GM13977 (cell line): ENCODE results near the gene ACAP1.

Source experiments
- DNase-seq: peaks from one replicate; pipeline ENCODE4 v3.0.0; 2012; ENCODE audit warnings: low spot score
- in situ Hi-C: fragments of 300-500 bp; cut with MboI; formaldehyde crosslinking; loops from one replicate; pipeline ENCODE4 v1.12.0; 2022; ENCODE audit warnings: low sequenced_read_pairs, low pct_unique_long_range_greater_than_20kb, mixed read lengths, inconsistent platforms; ENCODE audit not compliant: unreplicated experiment
- TF ChIP-seq, protein P1 (sequence below): IDR thresholded peaks from 2 replicates; pipeline ENCODE4 v1.5.1; 2012; ENCODE audit warnings: mild to moderate bottlenecking, control low read depth; ENCODE audit not compliant: insufficient read depth; ENCODE audit errors: extremely low read depth, missing control alignments

ACAP1 gene

DNA sequence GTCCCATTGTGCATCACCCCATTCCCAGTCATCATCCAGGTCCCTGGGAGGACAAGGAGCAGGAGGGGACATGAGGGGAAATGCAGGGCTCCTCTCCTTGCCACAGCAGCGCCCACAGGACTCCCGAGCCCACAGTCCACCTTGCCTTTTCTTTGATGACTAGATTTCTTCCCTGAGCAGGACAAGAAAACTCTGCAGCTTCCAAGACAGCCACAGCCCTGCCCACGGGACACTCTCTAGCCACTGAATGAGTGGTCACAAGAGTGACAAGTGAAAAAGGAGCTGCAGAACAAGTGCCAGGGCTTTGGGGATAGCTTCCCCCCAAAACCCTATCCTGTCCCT lies 11.9 kb upstream of the ACAP1 start:
- TF ChIP-seq, protein P1, sequence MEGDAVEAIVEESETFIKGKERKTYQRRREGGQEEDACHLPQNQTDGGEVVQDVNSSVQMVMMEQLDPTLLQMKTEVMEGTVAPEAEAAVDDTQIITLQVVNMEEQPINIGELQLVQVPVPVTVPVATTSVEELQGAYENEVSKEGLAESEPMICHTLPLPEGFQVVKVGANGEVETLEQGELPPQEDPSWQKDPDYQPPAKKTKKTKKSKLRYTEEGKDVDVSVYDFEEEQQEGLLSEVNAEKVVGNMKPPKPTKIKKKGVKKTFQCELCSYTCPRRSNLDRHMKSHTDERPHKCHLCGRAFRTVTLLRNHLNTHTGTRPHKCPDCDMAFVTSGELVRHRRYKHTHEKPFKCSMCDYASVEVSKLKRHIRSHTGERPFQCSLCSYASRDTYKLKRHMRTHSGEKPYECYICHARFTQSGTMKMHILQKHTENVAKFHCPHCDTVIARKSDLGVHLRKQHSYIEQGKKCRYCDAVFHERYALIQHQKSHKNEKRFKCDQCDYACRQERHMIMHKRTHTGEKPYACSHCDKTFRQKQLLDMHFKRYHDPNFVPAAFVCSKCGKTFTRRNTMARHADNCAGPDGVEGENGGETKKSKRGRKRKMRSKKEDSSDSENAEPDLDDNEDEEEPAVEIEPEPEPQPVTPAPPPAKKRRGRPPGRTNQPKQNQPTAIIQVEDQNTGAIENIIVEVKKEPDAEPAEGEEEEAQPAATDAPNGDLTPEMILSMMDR = no peak
- DNase-seq = no peak
- in situ Hi-C loops = no loop called here

DNA sequence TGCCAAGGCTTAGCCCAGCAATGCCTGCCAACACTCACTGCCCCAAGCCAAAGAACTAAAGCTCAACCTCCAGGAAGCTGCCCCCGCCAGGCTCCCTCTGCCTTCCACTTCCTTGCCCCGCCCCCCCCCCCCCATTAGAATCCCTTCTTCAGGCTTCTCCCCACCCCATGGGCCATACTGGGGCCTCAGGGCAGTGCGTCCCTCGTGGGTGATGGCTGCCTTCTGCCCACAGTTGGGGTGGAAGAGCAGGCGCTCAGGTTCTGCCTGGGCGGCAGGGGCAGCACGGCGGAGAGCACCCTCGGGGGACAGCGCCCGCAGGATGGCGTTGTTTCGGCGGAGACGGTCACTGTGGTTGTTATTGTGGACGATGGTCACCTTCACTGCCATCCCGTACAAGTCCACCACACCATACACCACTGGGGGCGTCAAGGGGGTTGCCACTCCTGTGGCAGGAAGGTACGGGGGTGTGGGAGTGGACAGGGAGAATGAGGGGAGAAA lies 11.2 kb upstream of the ACAP1 start:
- TF ChIP-seq, protein P1 = no peak
- no peak for DNase-seq
- in situ Hi-C loops = no loop called here

DNA sequence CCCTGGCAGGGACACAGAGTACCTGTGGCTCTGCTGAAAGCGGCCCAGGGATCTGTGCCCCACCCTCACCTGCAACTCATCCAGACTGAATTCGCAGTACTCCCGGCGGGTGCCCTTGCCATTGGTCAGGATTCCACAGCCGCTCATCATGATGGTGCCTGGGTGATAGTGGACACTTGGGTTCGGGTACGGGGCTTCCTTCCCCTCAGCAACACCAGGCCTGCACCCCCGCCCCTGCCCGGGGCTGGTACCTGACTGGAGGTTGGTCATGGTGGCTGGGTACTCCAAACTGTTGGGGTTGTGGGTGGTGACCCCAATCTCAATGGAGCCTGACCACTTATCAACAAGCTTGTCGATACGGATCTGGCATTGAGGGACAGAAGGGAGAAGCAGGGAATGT lies 10.1 kb upstream of the ACAP1 start:
- in situ Hi-C loops = no loop called here
- TF ChIP-seq, protein P1 = no peak
- no peak for DNase-seq

DNA sequence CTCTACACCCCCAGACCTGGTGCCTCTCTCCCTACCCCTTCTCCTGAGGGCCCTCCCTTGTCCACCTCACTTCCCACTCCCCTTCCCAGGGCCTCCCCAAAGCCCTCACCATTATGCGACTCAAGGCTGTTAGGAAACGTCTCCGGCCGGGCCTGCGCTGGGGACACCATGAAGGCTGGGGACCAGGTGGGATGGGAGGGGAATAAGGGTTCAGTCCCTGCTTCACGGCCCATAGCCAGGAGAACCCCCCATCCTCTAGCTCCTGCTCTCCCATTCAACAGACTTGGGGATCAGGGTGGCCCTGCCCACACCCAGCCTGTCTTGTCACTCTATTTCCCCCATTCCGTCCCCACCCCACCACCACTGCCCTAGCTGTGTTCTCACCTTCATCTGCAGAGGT lies 9.3 kb upstream of the ACAP1 start:
- TF ChIP-seq, protein P1 = no peak
- no peak for DNase-seq
- in situ Hi-C loops = no loop called here

DNA sequence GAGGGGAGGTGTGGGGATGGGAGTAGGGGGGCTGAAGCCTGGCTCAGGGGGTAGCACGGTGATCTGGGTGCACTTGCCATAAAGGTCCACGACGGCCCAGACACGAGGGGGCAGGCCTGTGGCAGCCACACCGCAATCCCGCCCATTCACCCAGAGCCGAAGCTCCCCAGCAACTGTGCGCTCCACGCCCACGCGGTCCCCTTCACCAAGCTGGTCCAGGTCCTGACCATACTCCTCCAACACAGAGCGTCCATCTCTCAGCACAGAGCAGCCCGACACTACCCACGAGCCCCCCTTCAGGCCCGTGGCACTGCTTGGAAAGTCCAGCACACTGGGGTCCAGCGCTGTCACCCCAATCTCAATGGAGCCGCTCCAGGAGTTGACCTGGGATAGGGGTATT lies 8.8 kb upstream of the ACAP1 start:
- no peak for DNase-seq
- in situ Hi-C loops = no loop called here
- TF ChIP-seq, protein P1 = no peak

DNA sequence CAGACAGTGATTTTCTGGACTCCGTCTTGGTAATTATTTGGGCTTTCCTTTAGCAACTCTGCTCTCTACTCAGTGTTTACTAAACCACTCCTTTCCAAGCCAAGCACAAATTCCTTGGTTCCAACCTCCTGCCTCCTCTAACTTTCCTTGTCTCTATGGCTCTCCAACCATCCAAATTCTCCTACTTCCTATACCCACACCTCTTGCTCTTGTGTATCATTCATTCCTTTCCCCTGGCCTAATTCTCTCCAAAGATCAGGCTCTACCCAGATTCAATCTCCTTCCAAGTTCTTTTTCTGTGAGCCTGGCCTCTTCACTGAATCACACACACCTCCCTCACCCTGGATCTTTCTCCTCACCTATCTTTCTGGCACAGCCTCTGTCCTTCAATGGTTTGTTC lies 8.3 kb upstream of the ACAP1 start:
- in situ Hi-C loops = no loop called here
- TF ChIP-seq, protein P1 = no peak
- no peak for DNase-seq

DNA sequence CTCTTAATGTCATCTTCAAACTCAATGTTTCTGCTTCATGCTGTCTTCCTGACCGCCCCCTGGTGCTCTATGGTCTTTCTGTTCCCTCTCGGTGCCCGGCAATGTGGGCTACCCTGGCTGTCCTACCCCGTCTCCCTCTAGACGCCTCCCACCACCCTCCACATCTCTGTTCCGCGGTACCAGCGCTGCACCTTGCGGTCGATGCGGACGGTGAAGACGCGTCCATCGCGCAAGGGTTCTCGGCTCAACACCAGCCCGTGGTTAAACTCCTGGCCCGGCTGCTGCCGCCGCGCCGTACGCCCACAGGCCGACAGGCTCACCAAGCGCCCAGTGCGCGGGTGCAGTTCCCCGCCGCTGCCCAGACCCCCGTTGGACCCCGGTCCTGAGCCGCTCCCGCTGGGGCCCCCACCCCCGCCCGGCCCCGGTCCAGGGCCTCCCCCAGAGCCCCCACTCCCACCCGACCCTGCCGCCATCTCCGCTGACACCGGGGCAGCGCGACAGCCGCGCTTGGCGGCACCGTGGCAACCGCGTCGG lies 7.4 kb upstream of the ACAP1 start, which contains the start of gene NEURL4:
NEURL4 (minus strand) TSS at position 496 of the 534 bp plus-strand sequence; CDS start at position 473, 23 bp downstream.
- peak; percentile 57 for DNase-seq
- TF ChIP-seq, protein P1 = no peak
- in situ Hi-C loops = no loop called here
